ENCODE results near the gene BRI3BP.
"Not testable (repeated sequence)": the region's sequence is repeated elsewhere in the genome, so short reads cannot be mapped to it uniquely, and the experiment has no call there.

BRI3BP gene

GRCh38 chr12:125070112-125070511, 76.7 kb downstream of the BRI3BP start:
- no peak for DNase-seq

- no peak for DNase-seq
Observed at GRCh38 chr12:125070661-125071390, 77.4 kb downstream of the BRI3BP start.

- no peak for DNase-seq
Observed at GRCh38 chr12:125071456-125071855, 78.0 kb downstream of the BRI3BP start.

- DNase-seq = no peak
Observed at GRCh38 chr12:125072496-125072895, 79.1 kb downstream of the BRI3BP start.

- DNase-seq = not testable (repeated sequence)
Observed at GRCh38 chr12:125074294-125074693, 80.8 kb downstream of the BRI3BP start.

GRCh38 chr12:125076103-125076502, 82.7 kb downstream of the BRI3BP start:
- no peak for DNase-seq

GRCh38 chr12:125079084-125079483, 85.6 kb downstream of the BRI3BP start:
- no peak for DNase-seq

- DNase-seq = no peak
Observed at GRCh38 chr12:125079648-125080645, 86.5 kb downstream of the BRI3BP start.
